Subcutaneous abdominal adipose tissue (tissue), 5 donors: ENCODE data around the gene DSC1.

Source experiments
- H3K27ac ChIP-seq: one replicate; pipeline ENCODE4 v1.7.0; 2013; ENCODE audit warnings: low read depth, mild to moderate bottlenecking, inconsistent platforms, low read length, moderate library complexity
- H3K27me3 ChIP-seq, 5 donors: one replicate each; pipeline ENCODE4 v1.7.0; 2013; ENCODE audit warnings: low read length in 5 of 5, inconsistent platforms in 1 of 5; ENCODE audit not compliant: control insufficient read depth in 5 of 5, insufficient read depth in 4 of 5
- H3K36me3 ChIP-seq, 5 donors: one replicate each; pipeline ENCODE4 v1.7.0; 2013; ENCODE audit warnings: low read length in 5 of 5; ENCODE audit not compliant: control insufficient read depth in 5 of 5, insufficient read depth in 5 of 5
- H3K4me1 ChIP-seq, 5 donors: one replicate each; pipeline ENCODE4 v1.7.0; 2013; ENCODE audit warnings: low read length in 5 of 5, mild to moderate bottlenecking in 3 of 5, moderate library complexity in 1 of 5; ENCODE audit not compliant: control insufficient read depth in 5 of 5, insufficient read depth in 5 of 5
- H3K4me3 ChIP-seq, 5 donors: one replicate each; pipeline ENCODE4 v1.7.0; 2013; ENCODE audit warnings: low read length in 5 of 5, low read depth in 1 of 5
- H3K9ac ChIP-seq, 5 donors: one replicate each; pipeline ENCODE4 v1.7.0; 2013; ENCODE audit warnings: low read length in 5 of 5, mild to moderate bottlenecking in 4 of 5, moderate library complexity in 3 of 5
- H3K9me3 ChIP-seq, 5 donors: one replicate each; pipeline ENCODE4 v1.7.0; 2013; ENCODE audit warnings: low read length in 5 of 5; ENCODE audit not compliant: control insufficient read depth in 5 of 5
- donor health status: healthy.
- donor health status: healthy.
- donor health status: healthy.
- donor health status: healthy.
- donor health status: healthy.

DSC1 gene

DNA sequence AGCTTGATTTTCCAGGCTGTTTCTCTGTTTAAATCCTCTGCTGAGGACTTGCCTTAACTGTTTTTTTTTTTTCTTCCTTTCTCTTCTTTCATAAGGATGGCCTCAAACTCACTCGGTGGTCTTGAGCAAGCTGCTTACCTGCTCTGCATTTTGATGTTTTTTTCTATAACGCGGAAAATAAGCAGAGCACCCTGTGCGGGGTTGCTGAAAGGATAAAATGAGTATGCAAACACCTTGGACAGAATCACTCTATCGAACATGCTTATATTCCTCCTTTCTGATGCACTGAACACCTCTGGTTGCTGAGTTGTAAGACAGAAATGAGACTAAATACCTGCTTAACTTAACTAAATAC is 41.1 kb upstream of the DSC1 start:
- no peaks in the 10 kb centered on the region for H3K27me3 ChIP-seq
- H3K9ac ChIP-seq = no peak overlapping the region
- no peak overlapping the region for H3K4me3 ChIP-seq

DNA sequence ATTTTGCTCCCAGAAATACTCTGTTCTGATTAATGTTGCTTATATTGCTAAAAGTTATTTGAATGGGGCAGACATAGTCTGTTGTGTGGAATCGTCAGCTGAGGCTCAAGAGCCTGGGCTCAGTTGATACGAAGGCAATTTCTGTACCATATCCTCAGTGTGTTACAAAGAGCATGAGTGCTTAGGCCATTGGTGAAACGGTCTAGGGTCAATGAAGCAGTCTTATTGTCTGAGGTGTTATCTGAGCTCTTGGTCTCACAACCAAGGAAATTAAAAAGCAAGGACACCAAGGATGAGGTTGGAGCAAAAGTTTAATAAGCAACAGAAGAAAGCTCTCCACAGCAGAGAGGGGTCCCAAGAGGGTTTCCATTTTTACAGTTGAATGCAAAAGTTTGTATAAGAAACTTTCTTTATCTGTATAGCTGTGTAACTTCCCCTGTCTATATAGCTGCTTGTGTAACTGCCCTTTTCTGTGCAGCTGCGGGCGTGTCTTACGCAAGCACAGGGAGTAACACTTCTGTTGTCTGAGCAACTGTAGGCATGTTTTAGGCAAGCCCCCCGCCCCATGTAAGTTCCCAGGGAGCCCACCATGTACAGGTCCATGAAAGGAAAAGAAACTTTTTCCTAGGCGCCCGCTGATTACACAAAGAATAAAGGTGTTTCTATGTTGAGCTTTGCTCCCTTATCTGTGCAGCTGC is 40.6 kb upstream of the DSC1 start:
- H3K27ac ChIP-seq = no peak overlapping the region
- H3K9ac ChIP-seq = no peak overlapping the region
- no peaks in the 10 kb centered on the region for H3K36me3 ChIP-seq
- no peaks in the 10 kb centered on the region for H3K9me3 ChIP-seq
- no peak overlapping the region for H3K4me3 ChIP-seq
- H3K4me1 ChIP-seq = no peaks in the 10 kb centered on the region
- no peaks in the 10 kb centered on the region for H3K27me3 ChIP-seq

More for the DNA sequence above, 41.1 kb upstream of the DSC1 start:
- H3K27ac ChIP-seq = no peak overlapping the region
- H3K4me1 ChIP-seq = no peaks in the 10 kb centered on the region
- H3K9me3 ChIP-seq = no peaks in the 10 kb centered on the region
- no peaks in the 10 kb centered on the region for H3K36me3 ChIP-seq

DNA sequence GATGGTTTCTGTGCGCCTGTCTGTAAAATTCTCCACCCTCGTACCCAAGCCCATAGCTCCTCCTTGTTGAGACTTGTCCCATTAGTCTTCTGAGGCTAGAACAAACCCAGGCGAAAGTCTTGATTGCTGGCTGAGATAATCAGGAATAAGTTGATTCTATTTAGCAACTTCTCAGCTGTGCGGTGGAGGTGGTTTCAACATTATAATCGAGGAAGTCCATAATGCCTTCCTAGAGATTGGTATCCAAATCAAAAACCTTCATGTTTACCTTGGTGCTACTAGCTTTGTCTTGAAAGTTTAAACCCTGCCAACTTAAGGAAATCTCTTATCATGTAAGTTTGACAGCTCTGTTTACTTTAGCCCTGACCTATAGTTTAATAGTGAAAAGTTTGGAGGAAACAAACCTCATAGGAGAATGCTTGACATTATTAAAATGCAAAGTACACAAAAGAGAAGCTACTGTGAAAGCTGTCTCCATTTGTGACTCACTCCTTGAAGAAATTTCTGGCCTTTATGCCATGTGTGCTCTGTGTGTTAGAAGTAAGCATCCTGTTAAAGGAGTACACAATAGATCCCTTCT is 36.6 kb upstream of the DSC1 start:
- Histone ChIP-seq H3K4me3 (no peak overlapping the region), H3K9me3 (no peaks in the 10 kb centered on the region), H3K27ac (no peak overlapping the region), H3K4me1 (no peaks in the 10 kb centered on the region), H3K36me3 (no peaks in the 10 kb centered on the region), H3K27me3 (no peaks in the 10 kb centered on the region), H3K9ac (no peak overlapping the region)

DNA sequence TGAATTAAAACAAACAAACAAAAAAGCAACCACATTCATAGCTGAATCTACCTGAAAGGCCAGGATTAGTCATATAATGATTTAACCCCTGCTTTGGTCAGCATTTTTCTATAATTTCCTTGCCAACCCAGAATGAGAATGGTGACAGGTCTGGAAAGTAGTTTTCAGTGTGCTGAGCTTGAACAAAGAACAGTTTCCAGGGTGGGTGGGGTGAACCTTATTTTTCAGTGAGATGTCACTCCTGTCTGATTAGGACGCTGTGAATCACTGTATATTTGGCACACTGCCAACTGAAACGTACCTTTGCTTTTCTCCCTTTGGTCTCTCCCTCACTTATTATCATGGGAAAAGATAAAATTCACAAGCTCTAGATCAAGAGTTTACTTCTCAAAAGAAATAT is 35.0 kb upstream of the DSC1 start:
- no peaks in the 10 kb centered on the region for H3K4me1 ChIP-seq
- H3K27ac ChIP-seq = no peak overlapping the region
- H3K9me3 ChIP-seq = no peaks in the 10 kb centered on the region
- no peaks in the 10 kb centered on the region for H3K36me3 ChIP-seq
- H3K27me3 ChIP-seq = no peaks in the 10 kb centered on the region
- H3K4me3 ChIP-seq = no peak overlapping the region
- no peak overlapping the region for H3K9ac ChIP-seq

DNA sequence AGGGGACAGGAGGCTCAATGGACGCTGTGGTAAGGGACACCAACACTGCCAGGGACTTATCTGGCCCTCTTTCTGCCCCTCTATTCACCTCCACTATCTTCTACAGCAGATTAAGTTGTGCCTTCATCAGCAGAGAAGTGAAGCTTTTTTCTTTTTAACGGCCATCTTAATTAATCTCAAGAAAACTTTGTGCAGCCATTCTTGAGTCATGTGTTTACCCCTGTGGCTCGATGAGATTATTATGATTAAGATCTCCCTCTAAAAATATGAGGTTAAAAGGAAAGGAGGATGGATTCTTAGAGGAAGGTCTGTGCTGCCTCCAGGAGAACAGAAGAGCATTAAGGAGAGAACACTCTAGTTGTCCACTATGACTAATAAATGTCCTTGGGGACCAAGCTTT is 32.4 kb upstream of the DSC1 start:
- no peaks in the 10 kb centered on the region for H3K36me3 ChIP-seq

DNA sequence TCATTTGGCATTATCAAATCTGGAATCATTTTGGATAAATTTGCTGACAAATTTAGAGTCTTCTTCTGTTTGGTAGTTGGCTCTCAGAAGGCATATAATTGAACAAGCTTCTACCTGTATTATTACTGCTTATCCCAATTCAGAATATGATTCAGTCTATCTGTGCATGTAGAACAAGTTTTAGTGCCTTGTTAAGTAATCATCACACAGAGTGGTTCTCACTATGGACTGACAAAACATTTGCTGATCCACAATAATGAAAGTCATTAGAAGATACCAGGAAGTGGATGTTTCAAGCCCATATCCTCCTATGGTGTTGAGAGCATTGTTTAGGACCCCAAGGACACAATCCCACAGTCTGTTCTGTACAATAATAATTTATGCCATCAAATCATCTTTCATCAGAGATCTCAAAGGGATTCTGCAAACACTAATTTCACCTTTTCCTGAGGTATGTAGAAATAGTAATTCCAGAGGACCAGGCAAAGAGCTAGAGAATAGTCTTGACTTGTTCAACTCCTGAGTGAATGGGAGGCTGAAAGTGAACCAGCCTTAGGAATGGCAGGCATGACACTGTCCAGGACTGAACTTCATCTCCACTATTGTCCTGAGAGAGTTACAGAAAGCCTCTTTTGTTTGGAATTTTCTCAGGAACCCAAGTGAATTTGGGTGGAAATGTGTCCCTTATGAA is 29.6 kb upstream of the DSC1 start:
- no peaks in the 10 kb centered on the region for H3K4me1 ChIP-seq
- H3K4me3 ChIP-seq = no peak overlapping the region
- H3K36me3 ChIP-seq = no peaks in the 10 kb centered on the region
- no peak overlapping the region for H3K27ac ChIP-seq
- H3K9ac ChIP-seq = no peak overlapping the region
- H3K27me3 ChIP-seq = no peaks in the 10 kb centered on the region
- no peaks in the 10 kb centered on the region for H3K9me3 ChIP-seq

More for the DNA sequence above, 32.4 kb upstream of the DSC1 start:
- Histone ChIP-seq H3K27ac (no peak overlapping the region), H3K4me3 (no peak overlapping the region), H3K27me3 (no peaks in the 10 kb centered on the region), H3K4me1 (no peaks in the 10 kb centered on the region), H3K9me3 (no peaks in the 10 kb centered on the region), H3K9ac (no peak overlapping the region)

DNA sequence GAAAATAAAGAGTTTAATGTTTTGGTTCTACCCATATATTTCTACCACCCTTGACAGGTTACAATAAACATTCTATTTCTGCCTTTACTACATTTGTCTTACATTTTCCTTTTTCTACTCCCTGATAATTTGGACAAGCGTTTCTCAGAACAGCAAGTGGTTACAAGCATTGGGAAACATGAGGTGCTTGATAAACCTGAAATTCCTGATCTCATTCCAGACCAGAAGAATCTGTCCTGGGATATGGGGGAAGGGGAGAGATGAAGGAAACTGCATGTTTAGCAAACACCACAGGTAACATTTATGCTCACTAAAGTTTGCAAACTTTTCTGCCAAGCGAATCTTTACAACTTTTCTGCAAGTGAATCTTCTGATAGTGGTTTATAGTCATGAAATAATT is 28.3 kb upstream of the DSC1 start:
- H3K9ac ChIP-seq = no peak overlapping the region
- no peaks in the 10 kb centered on the region for H3K4me1 ChIP-seq
- no peaks in the 10 kb centered on the region for H3K27me3 ChIP-seq
- no peak overlapping the region for H3K27ac ChIP-seq
- no peak overlapping the region for H3K4me3 ChIP-seq
- H3K9me3 ChIP-seq = no peaks in the 10 kb centered on the region
- no peaks in the 10 kb centered on the region for H3K36me3 ChIP-seq

DNA sequence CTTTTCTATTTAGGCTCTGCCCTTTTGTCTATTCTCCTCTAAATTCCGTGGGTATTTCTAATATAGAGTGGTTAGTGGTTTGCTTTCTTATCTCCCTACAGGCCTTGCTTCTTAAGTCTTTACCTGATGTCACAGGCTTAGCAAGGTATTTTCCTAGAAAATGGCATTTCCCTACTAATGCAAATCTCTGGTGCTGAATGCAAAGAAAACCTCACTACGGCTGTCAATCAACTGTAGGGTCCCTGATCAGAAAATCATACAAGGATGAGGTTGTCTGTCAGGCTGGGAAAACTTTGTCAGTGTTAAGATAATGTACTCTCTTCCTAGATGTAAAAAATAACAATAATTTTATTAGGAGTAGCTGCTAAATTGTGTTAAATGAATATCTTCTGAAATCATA is 27.1 kb upstream of the DSC1 start:
- H3K27ac ChIP-seq = no peak overlapping the region
- H3K9me3 ChIP-seq = no peaks in the 10 kb centered on the region
- H3K9ac ChIP-seq = no peak overlapping the region
- no peaks in the 10 kb centered on the region for H3K4me1 ChIP-seq
- no peaks in the 10 kb centered on the region for H3K27me3 ChIP-seq
- no peaks in the 10 kb centered on the region for H3K36me3 ChIP-seq
- H3K4me3 ChIP-seq = no peak overlapping the region

DNA sequence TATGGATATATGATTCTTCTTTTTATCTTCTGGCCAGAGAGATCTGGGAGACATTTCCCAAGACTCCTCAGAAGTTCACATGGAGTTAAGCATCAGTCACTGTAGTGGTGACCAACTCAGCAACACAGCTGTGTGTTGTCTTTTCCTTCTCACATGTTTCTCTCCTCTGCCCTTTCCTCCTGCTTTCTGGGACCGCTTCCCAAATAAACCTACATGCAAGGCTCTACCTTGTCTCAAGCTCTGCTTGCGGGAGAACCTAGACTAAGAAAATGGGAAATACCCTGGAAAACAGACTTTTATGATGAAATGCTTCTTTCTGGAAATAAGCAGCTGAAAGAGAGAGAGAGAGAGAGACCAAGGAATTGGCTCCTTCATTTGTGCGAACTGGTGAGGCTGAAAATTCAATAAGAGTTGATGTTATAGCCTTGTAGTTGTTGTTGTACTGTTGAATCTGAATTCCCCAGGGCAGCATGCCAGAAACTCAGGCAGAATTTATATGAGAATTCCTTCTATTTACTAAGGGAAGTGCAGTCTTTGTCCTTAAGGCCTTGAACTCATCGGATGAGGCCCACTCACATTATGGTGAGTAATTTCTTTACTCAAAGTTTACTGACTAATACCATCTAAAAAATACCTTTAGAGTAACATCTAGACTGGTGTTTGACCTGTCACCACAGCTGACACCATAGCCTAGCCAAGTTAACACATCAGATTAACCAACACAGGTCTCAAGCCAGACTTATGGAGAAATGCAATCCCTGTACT is 22.7 kb upstream of the DSC1 start:
- Histone ChIP-seq H3K27me3 (no peaks in the 10 kb centered on the region), H3K4me3 (no peak overlapping the region)

DNA sequence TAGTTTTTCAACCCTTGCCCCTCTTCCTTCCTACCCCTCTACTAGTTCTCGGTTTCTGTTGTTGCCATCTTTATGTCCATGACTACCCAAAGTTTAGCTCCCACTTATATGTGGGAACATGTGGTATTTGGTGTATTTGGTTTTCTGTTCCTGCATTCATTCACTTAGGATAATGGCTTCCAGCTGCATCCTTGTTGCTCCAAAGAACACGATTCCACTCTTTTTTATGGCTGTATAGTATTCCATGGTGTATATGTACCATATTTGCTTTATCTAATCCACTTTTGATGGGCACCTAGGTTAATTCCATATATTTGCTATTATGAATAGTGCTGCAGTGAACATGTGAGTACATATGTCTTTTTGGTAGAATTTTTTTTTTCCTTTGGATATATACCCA is 20.6 kb upstream of the DSC1 start:
- H3K9me3 ChIP-seq = peaks cover 0 to 4% (median 0%) of the 10 kb centered on the region in 5 donors
- H3K9ac ChIP-seq = no peak overlapping the region
- H3K36me3 ChIP-seq = no peaks in the 10 kb centered on the region
- H3K27me3 ChIP-seq = no peaks in the 10 kb centered on the region
- H3K4me1 ChIP-seq = no peaks in the 10 kb centered on the region
- no peak overlapping the region for H3K27ac ChIP-seq
- no peak overlapping the region for H3K4me3 ChIP-seq

More for the DNA sequence above, 22.7 kb upstream of the DSC1 start:
- Histone ChIP-seq H3K4me1 (no peaks in the 10 kb centered on the region), H3K9me3 (peaks cover 0 to 4% (median 0%) of the 10 kb centered on the region in 5 donors), H3K27ac (no peak overlapping the region), H3K9ac (no peak overlapping the region), H3K36me3 (no peaks in the 10 kb centered on the region)
